DMS53 (cell line): ENCODE results near the gene ZNRF3.
"Not testable (repeated sequence)": the region's sequence is repeated elsewhere in the genome, so short reads cannot be mapped to it uniquely, and the experiment has no call there.

Source experiments
- DNase-seq: peaks from one replicate; lab custom pipeline; 2025; lab: John Stamatoyannopoulos, UW

The ZNRF3 gene

DNA sequence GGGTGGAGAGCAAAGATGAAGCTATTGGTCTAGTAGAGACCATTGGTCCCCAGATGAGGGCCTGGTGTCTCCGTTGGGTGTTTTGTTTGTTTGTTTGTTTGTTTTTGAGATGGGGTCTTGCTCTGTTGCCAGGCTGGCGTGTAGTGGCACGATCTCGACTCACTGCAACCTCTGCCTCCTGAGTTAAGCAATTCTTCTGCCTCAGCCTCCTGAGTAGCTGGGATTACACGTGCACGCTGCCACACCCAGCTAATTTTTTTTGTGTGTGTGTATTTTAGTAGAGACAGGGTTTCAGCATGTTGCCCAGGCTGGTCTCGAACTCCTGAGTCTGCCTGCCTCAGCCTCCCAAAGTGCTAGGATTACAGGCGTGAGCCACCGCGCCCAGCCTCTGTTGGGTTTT, 25.4 kb downstream of the ZNRF3 start:
- DNase-seq, result not testable (repeated sequence)

DNA sequence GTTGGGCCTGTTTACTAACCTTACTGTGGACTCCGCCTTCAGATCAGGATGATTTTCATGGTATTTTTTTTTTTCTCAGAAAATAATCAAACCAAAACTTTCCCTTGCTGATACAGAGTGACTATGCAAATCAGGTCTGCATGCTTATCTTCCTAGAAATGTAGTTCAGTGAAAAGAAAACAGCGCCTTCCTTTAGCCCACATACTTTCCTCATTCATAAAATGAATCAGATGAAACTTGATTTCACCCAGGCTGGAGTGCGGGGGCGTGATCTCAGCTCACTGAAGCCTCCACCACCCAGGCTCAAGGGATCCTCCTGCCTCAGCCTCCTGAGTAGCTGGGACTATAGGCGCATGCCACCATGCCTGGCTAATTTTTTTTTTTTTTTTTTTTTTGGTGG, 26.0 kb downstream of the ZNRF3 start:
- no peak for DNase-seq

DNA sequence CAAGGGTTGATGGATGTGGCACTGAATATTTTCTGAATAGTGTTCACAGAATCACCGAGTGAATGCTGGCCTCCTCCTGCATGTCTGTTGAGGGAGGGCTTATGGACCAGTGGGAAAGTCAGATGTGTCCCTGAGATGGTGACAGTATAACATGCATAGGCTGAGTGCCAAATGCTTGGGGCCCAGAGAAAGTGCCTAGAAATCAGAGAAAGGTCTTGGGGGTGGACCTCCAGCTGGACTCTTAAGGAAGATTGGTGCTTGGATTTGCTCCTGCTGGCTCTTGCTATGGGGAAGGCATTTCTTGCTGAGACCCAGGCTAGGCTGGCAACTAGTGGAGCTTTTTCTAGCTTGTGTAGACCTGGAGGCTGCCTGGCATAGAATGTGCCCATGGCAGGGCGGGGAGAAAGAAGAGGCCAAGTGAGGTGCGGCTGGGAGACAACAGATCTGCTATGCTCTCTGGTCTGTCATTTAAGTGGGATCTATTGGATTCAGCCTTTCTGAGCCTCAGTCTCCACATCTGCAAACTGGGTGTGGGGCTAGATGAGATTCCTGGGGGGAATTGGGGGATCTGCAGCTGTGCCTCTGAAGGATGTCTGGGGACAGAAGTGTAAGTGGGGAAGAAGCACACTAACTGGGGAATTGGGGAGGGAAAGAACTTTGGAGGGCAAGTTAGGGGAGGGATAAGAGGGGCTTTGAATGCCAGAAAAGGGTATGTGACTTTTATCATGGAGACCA, 27.4 kb downstream of the ZNRF3 start:
- no peak for DNase-seq

DNA sequence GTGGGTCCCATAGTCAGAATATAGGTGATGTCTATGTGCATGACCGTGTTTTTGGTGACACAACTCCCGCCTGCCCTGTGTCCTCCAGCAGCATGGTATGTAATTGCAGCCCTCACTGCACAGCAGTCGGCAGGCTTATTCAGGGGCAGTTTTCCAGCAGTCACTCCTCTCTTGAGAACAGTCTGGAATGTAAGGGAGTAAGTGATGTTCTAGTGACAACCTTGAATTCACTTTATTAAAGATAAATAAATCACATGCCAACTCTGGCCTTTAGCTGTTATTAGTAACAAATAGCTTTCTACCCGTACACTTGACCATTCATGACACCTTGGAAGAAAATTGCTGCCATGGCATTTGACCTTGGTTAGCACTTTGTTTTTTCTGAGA, 27.9 kb downstream of the ZNRF3 start:
- peak; percentile 1 for DNase-seq

DNA sequence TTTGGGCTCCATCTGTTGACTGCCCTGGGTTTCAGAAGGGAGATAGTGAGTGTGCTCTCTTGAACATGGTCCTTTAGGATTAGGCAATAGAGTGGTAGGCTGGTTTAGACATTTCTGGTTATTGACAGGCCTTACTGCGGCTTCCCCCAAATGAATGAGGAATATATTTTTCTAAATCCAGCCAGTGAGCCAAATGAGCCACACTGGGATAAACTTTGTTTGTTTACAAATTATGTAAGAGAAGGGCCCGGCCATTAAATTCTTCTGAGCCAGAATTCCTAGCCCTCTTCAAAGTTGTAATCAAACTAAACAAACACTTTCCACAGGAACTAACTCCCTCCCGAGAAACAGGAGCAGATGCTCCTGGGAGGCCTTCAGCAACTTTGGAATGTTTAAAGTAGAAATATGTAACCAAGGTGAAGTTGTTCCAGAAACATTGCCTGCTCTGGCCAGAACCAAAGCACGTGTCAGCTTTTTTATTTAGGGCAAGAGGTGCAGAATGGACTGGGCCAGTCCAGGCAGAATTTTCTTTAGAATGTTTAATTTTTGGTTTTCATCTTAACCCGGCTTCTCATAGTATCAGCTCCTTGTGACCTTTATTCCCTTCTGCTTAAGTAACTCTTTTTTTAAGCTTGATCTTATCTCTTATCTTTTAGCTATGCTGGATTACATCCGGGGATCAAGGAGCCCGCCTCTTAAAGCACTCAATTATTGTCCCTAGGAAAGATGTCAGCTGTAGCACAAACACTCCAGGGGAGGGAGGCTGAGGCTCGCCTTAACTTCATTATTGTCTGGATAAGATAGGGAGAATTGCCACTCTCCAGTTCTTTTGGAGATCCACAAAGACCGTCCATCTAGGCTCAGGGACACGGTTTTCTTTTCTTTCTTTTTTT, 28.7 kb downstream of the ZNRF3 start:
- DNase-seq, result peak; percentile 9

DNA sequence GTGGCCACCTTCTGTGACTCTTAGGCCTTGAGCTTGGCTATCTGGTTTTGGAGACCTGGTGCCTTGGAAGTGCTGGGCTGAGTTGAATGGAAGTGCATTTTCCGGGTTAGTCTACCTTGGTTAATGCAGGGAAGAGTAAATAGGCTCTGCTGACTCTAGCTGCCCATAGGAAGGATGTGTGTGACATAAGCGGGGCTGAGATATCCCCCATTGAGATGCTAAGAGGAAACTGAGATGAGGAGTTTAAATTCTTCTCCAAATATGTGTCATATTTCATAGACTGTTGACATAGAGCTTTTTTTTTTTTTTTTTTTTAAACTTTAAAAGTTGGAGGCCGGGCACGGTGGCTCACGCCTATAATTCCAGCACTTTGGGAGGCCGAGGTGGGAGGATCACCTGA, 30.8 kb downstream of the ZNRF3 start:
- DNase-seq, result peak; percentile 22

DNA sequence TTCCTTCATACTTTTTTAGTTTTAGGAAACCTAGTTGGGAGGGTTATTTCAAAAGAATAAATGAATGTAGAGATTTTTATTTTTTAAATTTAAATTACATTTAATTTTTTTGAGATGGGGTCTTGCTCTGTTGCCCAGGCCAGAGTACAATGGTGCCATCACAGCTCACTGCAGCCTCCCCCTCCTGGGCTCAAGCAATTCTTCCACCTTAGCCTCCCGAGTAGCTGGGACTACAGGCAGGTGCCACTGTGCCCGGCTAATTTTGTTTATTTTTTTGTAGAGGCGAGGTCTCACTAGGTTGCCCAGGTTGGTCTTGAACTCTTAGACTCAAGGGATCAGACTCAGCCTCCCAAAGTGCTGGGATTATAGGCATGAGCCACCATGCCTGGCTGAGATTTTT, 32.6 kb downstream of the ZNRF3 start:
- DNase-seq, result no peak

DNA sequence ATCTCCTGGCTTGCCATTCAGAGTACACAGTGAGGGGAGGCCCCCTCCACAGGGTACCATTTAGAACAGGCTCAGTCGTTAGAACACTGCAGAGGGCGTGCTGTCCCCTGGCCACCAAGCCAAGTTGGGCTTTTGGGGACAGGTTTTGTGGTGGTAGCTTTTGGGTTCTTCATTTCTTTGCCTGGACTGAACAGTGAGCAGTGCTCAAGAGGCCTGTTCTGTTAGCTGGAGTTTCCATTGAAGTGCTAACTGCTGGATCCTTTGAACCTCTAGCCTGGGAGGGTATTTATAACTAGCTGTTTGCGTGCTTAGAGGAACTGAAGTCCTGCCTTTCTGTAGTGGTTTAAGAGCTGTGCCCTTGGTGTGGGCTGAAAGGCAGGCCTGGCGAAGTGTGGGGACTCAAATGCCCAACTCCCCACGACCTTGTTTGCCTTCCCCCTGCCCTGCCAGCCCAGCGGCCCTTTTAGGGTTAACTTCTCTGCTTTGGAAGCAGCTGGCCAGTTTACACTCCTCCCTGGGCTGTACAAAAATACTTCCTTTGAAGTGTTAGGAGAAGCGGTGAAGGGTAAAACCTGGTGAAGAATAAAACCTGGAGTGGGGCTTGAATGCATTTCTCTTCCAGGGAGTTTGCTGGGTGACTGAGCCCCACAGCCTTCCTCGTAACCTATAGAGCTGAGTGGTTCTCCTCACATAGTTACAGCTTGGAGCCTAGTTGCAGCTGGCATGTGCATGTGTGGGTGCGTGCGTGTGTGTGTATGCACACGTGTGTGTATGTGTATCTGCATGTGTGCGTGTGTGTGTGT, 34.6 kb downstream of the ZNRF3 start:
- DNase-seq, result peak; percentile 74

DNA sequence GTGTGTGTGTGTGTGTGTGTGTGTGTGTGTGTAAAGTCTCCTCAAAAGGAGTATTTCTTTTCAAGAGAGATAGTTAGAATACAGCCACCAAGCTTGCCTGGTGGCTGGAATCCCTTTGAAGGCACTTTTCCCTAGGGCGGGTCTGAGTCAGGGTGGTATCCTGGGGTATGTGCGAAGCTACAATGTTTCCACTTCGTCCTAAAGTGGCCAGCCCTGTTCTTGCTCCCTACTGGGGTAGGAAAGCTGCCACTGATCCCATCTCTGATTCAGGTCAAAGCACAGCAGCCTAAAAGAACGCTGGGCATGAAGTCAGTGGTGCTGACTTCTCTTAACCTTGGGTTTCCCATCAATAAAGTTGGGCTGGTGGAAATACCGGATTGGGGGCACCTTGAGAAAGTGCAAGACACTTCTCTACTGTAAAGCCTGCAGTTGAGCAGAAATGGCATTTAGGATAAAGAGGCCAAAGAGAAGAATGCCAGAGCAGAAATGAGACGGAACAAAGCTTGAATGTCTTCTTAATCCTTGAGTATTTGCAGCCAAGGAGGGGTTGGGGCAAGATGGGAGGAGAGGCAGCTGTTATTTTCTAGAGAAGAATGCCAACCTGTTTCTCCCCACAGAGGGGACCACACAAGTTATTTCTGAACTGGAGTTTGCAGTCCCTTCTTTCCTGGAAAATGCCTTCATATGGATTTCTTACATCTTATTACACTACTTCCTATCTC, 35.3 kb downstream of the ZNRF3 start:
- DNase-seq, result no peak

DNA sequence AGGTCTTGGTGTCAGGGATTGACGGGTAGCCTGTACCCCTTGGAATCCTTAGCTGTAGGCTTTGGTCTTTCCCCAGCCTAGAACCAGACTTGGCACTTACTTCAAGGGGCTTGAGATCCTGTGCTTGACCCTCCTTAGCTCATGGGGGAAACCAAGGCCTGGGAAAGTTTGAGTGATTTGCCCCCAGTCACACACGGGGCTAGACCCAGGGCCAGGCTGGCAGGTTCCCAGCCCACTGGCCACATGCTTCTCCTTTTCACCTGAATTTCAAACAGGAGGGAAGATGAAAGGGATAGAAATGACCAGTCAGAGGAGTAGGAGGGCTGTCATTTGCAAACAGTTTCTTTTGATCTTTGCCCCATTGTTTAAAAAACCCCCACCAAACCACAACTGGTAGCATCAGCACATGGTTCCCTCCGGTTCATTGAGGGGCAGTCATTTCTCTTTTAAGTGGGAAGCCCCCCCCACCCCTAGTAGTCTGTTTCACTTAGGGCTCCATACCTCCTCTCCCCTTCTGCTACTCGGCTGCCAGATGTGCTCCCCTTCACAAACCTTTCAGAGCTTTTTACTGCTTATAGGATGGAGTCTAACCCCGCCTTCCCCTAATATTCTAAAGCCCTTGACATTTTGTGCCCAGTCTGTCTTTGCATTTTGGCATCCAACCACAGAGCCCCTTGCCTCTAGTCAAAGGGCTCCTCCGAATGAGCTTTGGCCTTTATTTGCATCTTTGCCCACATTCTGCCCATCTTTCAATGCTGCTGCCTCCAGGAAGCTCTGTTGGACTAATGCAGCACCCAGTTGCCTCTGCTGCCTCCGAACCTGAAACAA, 37.6 kb downstream of the ZNRF3 start:
- peak; percentile 1 for DNase-seq

DNA sequence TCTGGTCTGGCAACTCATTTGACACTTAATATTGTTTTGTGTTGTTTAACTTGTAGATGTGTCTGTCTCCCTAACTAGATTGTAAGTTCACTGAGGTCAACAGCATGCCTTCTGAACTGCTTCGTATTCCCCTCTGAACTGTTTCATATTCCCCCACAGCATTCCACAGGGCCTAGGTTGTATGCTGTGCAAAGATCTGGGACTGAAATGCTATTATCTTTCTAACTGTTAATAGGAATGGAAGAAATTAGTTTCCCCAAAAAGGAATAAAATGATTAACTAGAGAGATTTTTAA, 38.2 kb downstream of the ZNRF3 start:
- DNase-seq, result no peak

DNA sequence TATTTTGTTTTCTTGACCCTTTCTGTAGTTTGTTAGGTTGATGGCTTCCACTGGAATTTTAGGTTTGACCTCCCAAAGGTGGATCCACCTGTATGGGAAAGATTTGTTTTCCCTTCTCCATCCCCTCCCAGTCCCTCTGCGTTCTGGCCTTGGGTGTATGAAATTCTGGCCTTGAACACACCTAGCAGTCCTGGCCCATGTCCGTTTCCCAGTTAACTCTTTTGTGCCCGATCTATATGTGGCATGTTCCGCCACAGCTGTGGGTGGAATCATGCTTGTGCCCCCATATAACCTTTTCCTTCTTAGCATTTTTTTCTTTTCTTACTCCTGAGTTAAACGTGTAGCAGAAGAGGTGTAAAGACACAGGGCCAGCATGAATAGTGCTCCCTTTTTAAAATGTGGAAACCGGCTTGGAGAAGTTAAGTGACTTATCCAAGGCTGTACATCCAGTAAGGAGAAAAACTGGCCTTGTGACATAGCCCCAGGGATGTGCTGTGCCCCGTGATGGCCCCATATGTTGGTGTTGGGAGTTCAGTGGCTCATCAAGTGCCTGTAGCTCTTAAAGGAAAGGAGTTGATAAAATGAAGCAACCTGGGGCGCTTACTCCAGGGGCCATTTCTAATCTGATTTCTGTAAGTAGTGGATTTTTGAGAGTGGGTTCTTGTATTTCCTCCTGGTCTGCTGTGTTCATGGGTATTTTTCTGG, 39.3 kb downstream of the ZNRF3 start:
- DNase-seq, result no peak

DNA sequence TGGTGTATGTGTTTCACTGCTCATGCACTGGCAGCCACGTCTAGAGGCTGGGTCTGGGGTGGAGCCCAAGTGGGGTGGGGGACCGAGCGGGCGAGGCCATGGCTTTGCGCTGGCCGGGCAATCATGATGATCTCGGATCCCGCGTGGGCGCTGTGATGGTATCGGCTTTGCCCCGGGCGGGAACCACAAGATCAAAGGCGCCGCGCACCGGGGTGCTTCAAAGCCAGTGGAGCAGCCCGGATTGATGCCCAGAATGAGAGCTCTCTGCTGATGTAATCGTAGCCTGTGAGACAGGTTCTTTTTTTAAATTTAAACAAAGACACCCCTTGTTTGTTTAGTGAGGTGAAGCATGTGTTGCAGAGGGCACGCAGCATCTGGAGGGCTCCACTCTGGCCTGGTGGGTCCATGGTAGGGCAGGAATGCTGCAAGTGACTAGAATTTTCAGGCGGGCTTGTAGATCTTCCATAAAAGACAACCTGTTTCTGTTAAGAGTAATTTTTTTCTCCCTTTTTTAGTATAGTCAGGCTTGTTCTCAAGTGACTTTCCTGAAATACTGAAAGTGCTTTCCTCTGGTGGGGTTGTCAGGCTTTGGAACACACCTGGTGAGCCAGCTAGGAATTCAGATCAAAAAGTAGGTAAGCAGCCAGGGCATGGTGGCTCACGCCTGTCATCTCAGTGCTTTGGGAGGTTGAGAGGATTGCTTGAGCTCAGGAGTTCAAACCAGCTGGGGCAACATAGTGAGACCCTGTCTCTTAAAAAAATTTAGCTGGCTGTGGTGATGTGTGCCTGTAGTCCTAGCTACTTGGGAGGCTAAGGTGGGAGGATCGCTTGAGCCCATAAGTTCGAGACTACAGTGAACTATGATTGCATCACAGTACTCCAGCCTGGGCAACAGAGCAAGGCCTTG, 40.7 kb downstream of the ZNRF3 start:
- DNase-seq, result peak; percentile 91

DNA sequence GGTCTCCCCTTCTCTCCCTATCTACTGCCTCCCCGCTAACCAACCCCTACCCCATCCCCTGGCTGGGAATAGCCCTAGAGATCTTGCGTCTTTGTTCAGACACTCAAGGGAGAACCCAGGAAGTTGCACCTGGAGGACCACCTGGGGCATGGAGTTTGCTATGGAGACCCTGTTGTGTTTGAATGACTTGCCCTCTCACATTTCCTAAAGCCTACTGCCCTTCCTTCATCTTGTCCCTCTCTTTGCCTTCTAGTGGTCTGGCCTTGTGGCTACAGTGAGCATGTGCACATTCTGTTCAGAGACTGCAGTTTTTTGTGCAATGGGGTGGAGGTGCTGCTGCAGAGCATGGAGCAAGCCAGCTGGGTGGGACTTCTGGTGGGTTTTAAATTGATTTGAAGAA, 42.5 kb downstream of the ZNRF3 start:
- no peak for DNase-seq

DNA sequence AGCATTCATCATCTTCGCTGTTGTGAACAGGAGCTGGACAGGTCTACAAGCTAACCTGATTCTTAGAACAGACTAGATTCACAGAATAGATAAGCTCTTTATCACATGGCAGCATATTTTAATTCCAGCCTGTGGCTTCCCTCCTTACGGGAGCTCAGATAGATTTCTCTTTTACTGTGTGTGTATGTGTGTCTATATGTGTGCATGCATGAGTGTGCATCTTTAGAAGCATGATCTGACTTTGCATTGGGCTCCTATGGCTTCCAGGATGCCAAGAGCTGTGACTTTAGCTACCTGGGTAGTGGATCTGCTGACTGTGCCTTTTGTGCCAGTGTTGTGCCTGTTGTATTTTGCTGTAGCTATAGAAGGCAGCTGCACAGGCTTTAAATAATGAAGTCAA, 44.3 kb downstream of the ZNRF3 start:
- no peak for DNase-seq

DNA sequence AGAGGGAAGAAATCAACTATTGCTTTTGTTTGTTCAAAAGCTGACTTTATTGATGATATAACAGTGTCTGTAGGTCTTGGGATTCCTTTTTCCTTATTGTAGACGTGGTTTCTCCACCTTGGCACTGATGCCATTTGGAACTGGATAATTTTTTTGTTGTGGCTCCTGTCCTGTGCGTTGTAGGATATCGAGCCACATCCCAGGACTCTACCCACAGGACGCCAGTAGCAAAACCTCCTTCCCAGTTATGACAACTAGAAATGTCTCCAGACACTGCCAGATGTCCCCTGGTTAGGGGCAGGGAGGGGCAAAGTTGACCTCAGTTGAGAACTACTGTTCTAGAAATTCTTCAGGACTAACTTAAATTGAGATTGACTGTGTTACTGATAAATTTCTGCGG, 45.8 kb downstream of the ZNRF3 start:
- no peak for DNase-seq

DNA sequence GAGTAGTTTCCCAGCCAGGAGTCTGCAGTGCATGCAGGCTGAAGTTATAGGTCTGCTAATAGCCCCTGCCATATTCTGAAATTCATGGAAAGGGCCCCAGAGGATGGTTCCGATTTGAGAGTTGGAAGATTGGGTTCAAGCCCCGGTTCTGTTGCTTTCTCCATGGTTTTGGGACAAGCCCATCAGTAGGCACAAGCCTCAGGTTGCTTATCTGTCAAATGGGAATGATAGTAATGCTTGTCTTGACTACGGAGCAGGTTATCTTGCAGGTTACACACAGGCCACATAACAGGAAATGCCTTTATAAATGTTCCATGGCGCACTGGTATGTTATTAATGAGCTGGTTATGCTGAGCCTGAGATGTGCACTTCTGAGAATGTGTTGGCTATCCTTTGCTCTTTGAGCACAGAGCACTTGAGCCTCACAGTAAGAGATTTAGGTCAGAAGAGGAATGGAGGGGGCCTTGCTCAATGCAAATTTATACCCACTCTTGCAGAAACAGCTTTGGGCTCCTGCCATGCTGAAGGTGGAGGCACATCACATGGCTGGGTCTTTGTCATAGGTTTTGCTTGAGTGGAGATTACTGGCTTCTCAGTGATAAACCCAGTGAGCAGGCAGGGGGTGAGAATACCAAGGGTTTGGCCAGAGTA, 47.1 kb downstream of the ZNRF3 start:
- DNase-seq, result peak; percentile 6

DNA sequence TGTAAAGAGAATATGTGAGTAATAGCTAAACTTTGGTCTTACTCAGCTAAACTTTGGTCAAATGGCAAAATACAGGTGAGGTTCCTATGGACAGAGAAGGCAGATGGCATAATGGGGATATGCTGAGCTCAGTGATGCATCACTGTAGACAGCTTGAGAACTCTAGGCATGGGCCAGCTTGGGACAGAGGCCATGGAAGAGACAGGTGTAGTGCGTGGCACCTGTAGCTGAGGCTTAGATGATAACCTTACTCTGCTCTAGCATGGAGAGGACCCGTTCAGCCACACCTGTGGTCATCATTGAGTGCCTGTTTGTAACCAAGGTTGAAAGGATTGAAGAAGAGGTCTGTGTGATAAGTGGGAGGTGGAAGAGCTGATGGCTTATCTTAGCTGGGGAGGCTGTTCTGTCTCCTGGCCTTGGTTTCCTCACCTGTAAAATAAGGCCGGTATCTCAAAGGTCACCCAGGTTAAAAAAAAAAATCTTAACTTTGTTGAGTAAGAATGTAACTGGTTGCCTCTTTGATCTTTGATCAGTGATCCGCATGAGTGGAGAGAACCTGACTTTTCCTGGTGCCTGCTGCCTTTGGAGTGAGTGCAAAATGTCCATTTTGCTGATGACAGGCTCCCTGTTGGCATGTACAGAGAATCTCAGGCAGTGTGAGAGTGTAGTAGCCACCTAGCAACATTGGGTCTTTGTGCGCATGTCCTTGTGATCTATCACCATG, 48.6 kb downstream of the ZNRF3 start:
- DNase-seq, result peak; percentile 35
